Measurements from ENCODE around the gene TMEM217.

The TMEM217 gene

GRCh38 chr6:37168811-37169495 lies 89.0 kb downstream of the TMEM217 start (continued):
- TF ChIP-seq ZNF433 (tag by site-specific recombination; IDR thresholded peaks at IDR 0.05; ENCODE audit: low read depth) = no peak
- TF ChIP-seq IKZF3 (tag by site-specific recombination; IDR thresholded peaks at IDR 0.05) = peak; percentile 80
- 0 out of 2 replicates have a peak, but pooled peaks have one; percentile 3 for TF ChIP-seq ZNF623 (tag by site-specific recombination; IDR thresholded peaks at IDR 0.05)
- TF ChIP-seq SCRT2 (tag by site-specific recombination; IDR thresholded peaks at IDR 0.05) = no peak
- TF ChIP-seq, protein P1, sequence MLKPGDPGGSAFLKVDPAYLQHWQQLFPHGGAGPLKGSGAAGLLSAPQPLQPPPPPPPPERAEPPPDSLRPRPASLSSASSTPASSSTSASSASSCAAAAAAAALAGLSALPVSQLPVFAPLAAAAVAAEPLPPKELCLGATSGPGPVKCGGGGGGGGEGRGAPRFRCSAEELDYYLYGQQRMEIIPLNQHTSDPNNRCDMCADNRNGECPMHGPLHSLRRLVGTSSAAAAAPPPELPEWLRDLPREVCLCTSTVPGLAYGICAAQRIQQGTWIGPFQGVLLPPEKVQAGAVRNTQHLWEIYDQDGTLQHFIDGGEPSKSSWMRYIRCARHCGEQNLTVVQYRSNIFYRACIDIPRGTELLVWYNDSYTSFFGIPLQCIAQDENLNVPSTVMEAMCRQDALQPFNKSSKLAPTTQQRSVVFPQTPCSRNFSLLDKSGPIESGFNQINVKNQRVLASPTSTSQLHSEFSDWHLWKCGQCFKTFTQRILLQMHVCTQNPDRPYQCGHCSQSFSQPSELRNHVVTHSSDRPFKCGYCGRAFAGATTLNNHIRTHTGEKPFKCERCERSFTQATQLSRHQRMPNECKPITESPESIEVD (tag by site-specific recombination; IDR thresholded peaks at IDR 0.05) = no peak
- TF ChIP-seq ZSCAN16 (tag by site-specific recombination; IDR thresholded peaks at IDR 0.05) = no peak

- H3K9me3 ChIP-seq (ENCODE audit: control insufficient read depth, insufficient read depth, low read depth, low read length) = no peaks in the 10 kb centered on the region
- H3K36me3 ChIP-seq (ENCODE audit: control insufficient read depth in 2 of 2, insufficient read depth in 1 of 2, low read length in 2 of 2) = peaks cover 0 to 16% of the 10 kb centered on the region in 2 experiments; a peak in 1 of 3 replicates
- no peak for TF ChIP-seq ZBTB48 (tag by site-specific recombination; IDR thresholded peaks at IDR 0.05)
- TF ChIP-seq, protein P1 (tag by site-specific recombination; IDR thresholded peaks at IDR 0.05) = peak; percentile 62
- TF ChIP-seq WT1 (tag by site-specific recombination; IDR thresholded peaks at IDR 0.05) = peak; percentile 78
- TF ChIP-seq GLIS1 (tag by site-specific recombination; IDR thresholded peaks at IDR 0.05) = no peak
- no peak for TF ChIP-seq PBX3 (CRISPR knock-in tag; IDR thresholded peaks at IDR 0.05)
- TF ChIP-seq, protein P2, sequence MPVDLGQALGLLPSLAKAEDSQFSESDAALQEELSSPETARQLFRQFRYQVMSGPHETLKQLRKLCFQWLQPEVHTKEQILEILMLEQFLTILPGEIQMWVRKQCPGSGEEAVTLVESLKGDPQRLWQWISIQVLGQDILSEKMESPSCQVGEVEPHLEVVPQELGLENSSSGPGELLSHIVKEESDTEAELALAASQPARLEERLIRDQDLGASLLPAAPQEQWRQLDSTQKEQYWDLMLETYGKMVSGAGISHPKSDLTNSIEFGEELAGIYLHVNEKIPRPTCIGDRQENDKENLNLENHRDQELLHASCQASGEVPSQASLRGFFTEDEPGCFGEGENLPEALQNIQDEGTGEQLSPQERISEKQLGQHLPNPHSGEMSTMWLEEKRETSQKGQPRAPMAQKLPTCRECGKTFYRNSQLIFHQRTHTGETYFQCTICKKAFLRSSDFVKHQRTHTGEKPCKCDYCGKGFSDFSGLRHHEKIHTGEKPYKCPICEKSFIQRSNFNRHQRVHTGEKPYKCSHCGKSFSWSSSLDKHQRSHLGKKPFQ (tag by site-specific recombination; IDR thresholded peaks at IDR 0.05) = peak; percentile 87
- no peak overlapping the region for H3K4me3 ChIP-seq (ENCODE audit: low read depth, low read length)
- no peak overlapping the region for H3K27ac ChIP-seq (ENCODE audit: extremely low read depth, low read depth, low read length)
- CTCF ChIA-PET = interaction anchor here (0.6 to 18.8 kb wide), 9 partner anchors 9 to 182 kb away, joined by 3 to 401 read pairs (median 4); partner anchors contain the start of gene MTCH1
- peaks cover 3% of the 10 kb centered on the region for H3K4me1 ChIP-seq (ENCODE audit: control insufficient read depth, insufficient read depth, low read length)
- POLR2A ChIA-PET = interaction anchor here (3.3 to 5.9 kb wide), 2 partner anchors 31 to 42 kb away, joined by 16 to 82 read pairs; no protein-coding TSS in a partner anchor
Measured at GRCh38 chr6:37168163-37168758, 89.7 kb downstream of the TMEM217 start.

DNA sequence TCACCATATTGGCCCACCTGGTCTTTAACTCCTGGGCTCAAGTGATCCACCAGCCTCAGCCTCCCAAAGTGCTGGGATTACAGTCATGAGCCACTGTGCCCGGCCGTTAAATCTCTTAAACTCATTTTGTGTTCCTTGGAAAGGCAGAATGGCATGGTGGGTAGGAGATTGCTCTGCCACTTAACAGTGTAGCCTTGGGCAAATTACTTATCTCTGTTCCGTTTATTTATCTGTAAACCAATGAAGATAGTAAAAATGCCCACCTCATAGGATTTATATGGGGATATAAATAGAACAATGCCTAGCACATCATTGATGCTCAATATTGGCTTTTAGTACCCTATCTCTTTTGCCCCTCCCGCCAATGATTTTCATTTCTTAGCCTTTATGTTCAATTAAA lies 95.2 kb downstream of the TMEM217 start:
- ChIA-PET CTCF (no interaction called here), POLR2A (no interaction called here)
- no peaks in the 10 kb centered on the region for H3K36me3 ChIP-seq (ENCODE audit: control insufficient read depth in 2 of 2, insufficient read depth in 1 of 2, low read length in 2 of 2)
- no peaks in the 10 kb centered on the region for H3K9me3 ChIP-seq (ENCODE audit: control insufficient read depth, insufficient read depth, low read depth, low read length)
- 0 out of 2 replicates have a peak, but pooled peaks cover 2% of the 10 kb centered on the region for H3K4me1 ChIP-seq (ENCODE audit: control insufficient read depth, insufficient read depth, low read length)
- TF ChIP-seq ZNF843 (tag by site-specific recombination; IDR thresholded peaks at IDR 0.05) (peak; percentile 32; the same call in 1 of the 2 replicates), FEZF1 (tag by site-specific recombination; IDR thresholded peaks at IDR 0.05) (peak; percentile 90), BCL11B (tag by site-specific recombination; IDR thresholded peaks at IDR 0.05; ENCODE audit: low read depth) (no peak)
- TF ChIP-seq, protein P1 (tag by site-specific recombination; IDR thresholded peaks at IDR 0.05) = 0 out of 2 replicates have a peak, but pooled peaks have one; percentile 17
- H3K27ac ChIP-seq (ENCODE audit: extremely low read depth, low read depth, low read length) = no peak overlapping the region
- no peak overlapping the region for H3K4me3 ChIP-seq (ENCODE audit: low read depth, low read length)
